NK-92 (cell line): ENCODE results near the gene NUMBL.
"Not testable (repeated sequence)": the region's sequence is repeated elsewhere in the genome, so short reads cannot be mapped to it uniquely, and the experiment has no call there.

ENCODE experiments used
- DNase-seq: peaks from one replicate; lab custom pipeline; 2025; ENCODE audit not compliant: unreplicated experiment; lab: John Stamatoyannopoulos, UW

Gene NUMBL

GRCh38 chr19:40633207-40633606 is 57.2 kb downstream of the NUMBL start:
- no peak for DNase-seq

- no peak for DNase-seq
Measured at GRCh38 chr19:40632311-40633036, 58.0 kb downstream of the NUMBL start.

GRCh38 chr19:40630571-40631160 is 59.8 kb downstream of the NUMBL start:
- DNase-seq = no peak

GRCh38 chr19:40629346-40629745 is 61.1 kb downstream of the NUMBL start:
- DNase-seq = no peak

- no peak for DNase-seq
Measured at GRCh38 chr19:40627486-40628279, 62.8 kb downstream of the NUMBL start.

- DNase-seq = no peak
Measured at GRCh38 chr19:40626918-40627317, 63.5 kb downstream of the NUMBL start.

GRCh38 chr19:40625406-40626120 is 64.9 kb downstream of the NUMBL start:
- no peak for DNase-seq

- DNase-seq = not testable (repeated sequence)
Measured at GRCh38 chr19:40624369-40625153, 65.9 kb downstream of the NUMBL start.

GRCh38 chr19:40623403-40624251 is 66.8 kb downstream of the NUMBL start:
- no peak for DNase-seq

- DNase-seq = no peak
Measured at GRCh38 chr19:40622773-40623075, 67.7 kb downstream of the NUMBL start.

GRCh38 chr19:40621966-40622772 is 68.3 kb downstream of the NUMBL start:
- DNase-seq = no peak

GRCh38 chr19:40621283-40621682 is 69.2 kb downstream of the NUMBL start:
- DNase-seq = no peak

GRCh38 chr19:40620161-40620485 is 70.3 kb downstream of the NUMBL start:
- DNase-seq = no peak

GRCh38 chr19:40619333-40620160 is 70.9 kb downstream of the NUMBL start:
- no peak for DNase-seq

- DNase-seq = no peak
Measured at GRCh38 chr19:40617961-40618360, 72.5 kb downstream of the NUMBL start.

GRCh38 chr19:40616941-40617340 is 73.5 kb downstream of the NUMBL start:
- DNase-seq = no peak

- DNase-seq = no peak
Measured at GRCh38 chr19:40616178-40616577, 74.3 kb downstream of the NUMBL start.
